Endothelial cell (in vitro differentiated cells): ENCODE data around the gene SLC7A10. TPM values are rescaled to one million over a fixed set of nuclear protein-coding genes. Genes with fewer than 3 reads are reported as not detected.
A peak's percentile ranks its signal among the peaks of the same experiment; 100 is the strongest.

ENCODE experiments used
- DNase-seq: peaks from one replicate; pipeline ENCODE4 v3.0.0; 2021; ENCODE audit warnings: low spot score
- H3K27ac Mint-ChIP-seq: one replicate; pipeline ENCODE4 v1.8.0; 2021; ENCODE audit warnings: mixed read lengths, inconsistent platforms; ENCODE audit not compliant: unreplicated experiment
- H3K27me3 Mint-ChIP-seq: one replicate; pipeline ENCODE4 v1.8.0; 2021; ENCODE audit warnings: mild to moderate bottlenecking, moderate library complexity, mixed read lengths, inconsistent platforms; ENCODE audit not compliant: unreplicated experiment
- H3K36me3 Mint-ChIP-seq: one replicate; pipeline ENCODE4 v1.8.0; 2021; ENCODE audit warnings: mild to moderate bottlenecking, low read depth, mixed read lengths, inconsistent platforms; ENCODE audit not compliant: unreplicated experiment
- H3K4me1 Mint-ChIP-seq: one replicate; pipeline ENCODE4 v1.8.0; 2021; ENCODE audit warnings: mild to moderate bottlenecking, mixed read lengths, inconsistent platforms; ENCODE audit not compliant: unreplicated experiment
- H3K4me3 Mint-ChIP-seq: one replicate; pipeline ENCODE4 v1.8.0; 2021; ENCODE audit warnings: mild to moderate bottlenecking, mixed read lengths, inconsistent platforms; ENCODE audit not compliant: unreplicated experiment
- H3K9me3 Mint-ChIP-seq: one replicate; pipeline ENCODE4 v1.8.0; 2021; ENCODE audit warnings: mixed read lengths, inconsistent platforms; ENCODE audit not compliant: unreplicated experiment
- CTCF ChIP-seq: fragments of 200-600 bp; sonication (generic); IDR thresholded peaks from one replicate; pipeline ENCODE4 v1.5.0; 2021; ENCODE audit warnings: antibody characterized with exemption; ENCODE audit not compliant: unreplicated experiment
- total RNA-seq: library from RNA; stranded (reverse); fragmentation: NEBNext Ultra II Directional; extraction: Animal tissue kit (Norgen Biotek cat#: 25700); gene quantifications from one replicate; pipeline ENCODE4 v1.2.1, GENCODE V29; 2021; ENCODE audit not compliant: unreplicated experiment

Gene SLC7A10
- total RNA-seq, 1 donor from 2014 or later, result 4.4 TPM

- Mint-ChIP-seq H3K27me3 (peaks cover 10% of the 10 kb centered on the region), H3K9me3 (no peaks in the 10 kb centered on the region), H3K4me3 (no peak overlapping the region), H3K27ac (no peak overlapping the region), H3K36me3 (no peaks in the 10 kb centered on the region), H3K4me1 (no peaks in the 10 kb centered on the region)
- TF ChIP-seq CTCF, result no peak
- DNase-seq, result no peak
Measured at GRCh38 chr19:33248553-33248953, 22.9 kb upstream of the SLC7A10 start.

- H3K9me3 Mint-ChIP-seq, result no peaks in the 10 kb centered on the region
- peaks cover 10% of the 10 kb centered on the region for H3K27me3 Mint-ChIP-seq
- TF ChIP-seq CTCF, result no peak
- no peak for DNase-seq
- H3K27ac Mint-ChIP-seq, result no peak overlapping the region
- no peak overlapping the region for H3K4me3 Mint-ChIP-seq
- H3K4me1 Mint-ChIP-seq, result no peaks in the 10 kb centered on the region
- H3K36me3 Mint-ChIP-seq, result no peaks in the 10 kb centered on the region
Measured at GRCh38 chr19:33248104-33248503, 22.5 kb upstream of the SLC7A10 start.

GRCh38 chr19:33247441-33247819 is 21.8 kb upstream of the SLC7A10 start:
- DNase-seq, result no peak
- no peak for TF ChIP-seq CTCF
- H3K4me1 Mint-ChIP-seq, result no peaks in the 10 kb centered on the region
- no peak overlapping the region for H3K4me3 Mint-ChIP-seq
- no peaks in the 10 kb centered on the region for H3K9me3 Mint-ChIP-seq
- no peaks in the 10 kb centered on the region for H3K36me3 Mint-ChIP-seq
- no peak overlapping the region for H3K27ac Mint-ChIP-seq
- peaks cover 10% of the 10 kb centered on the region for H3K27me3 Mint-ChIP-seq

GRCh38 chr19:33246709-33247440 is 21.2 kb upstream of the SLC7A10 start:
- TF ChIP-seq CTCF, result no peak
- DNase-seq, result no peak

GRCh38 chr19:33245948-33246708 is 20.5 kb upstream of the SLC7A10 start:
- Mint-ChIP-seq H3K9me3 (no peaks in the 10 kb centered on the region), H3K27me3 (peaks cover 10% of the 10 kb centered on the region), H3K4me3 (no peak overlapping the region), H3K36me3 (no peaks in the 10 kb centered on the region), H3K27ac (no peak overlapping the region), H3K4me1 (no peaks in the 10 kb centered on the region)
- DNase-seq, result no peak
- TF ChIP-seq CTCF, result peak; percentile 84

More at GRCh38 chr19:33246709-33247440, 21.2 kb upstream of the SLC7A10 start:
- no peak overlapping the region for H3K27ac Mint-ChIP-seq
- H3K4me3 Mint-ChIP-seq, result no peak overlapping the region
- peaks cover 10% of the 10 kb centered on the region for H3K27me3 Mint-ChIP-seq
- no peaks in the 10 kb centered on the region for H3K4me1 Mint-ChIP-seq
- H3K9me3 Mint-ChIP-seq, result no peaks in the 10 kb centered on the region
- no peaks in the 10 kb centered on the region for H3K36me3 Mint-ChIP-seq
